WTC11 (cell line): ENCODE data around the gene TMEM151B. TPM values are rescaled to one million over a fixed set of nuclear protein-coding genes. Genes with fewer than 3 reads are reported as not detected.

Experiments used
- ATAC-seq: fragments of 200-7000 bp; cut with Tn5 transposase; 2 replicates; pipeline ENCODE4 v1.10.0; 2021; ENCODE audit warnings: mild to moderate bottlenecking, moderate library complexity
- CTCF ChIA-PET: fragments of 300-600 bp; sonication (Branson Sonifier 250); formaldehyde crosslinking; loops from one replicate; lab custom pipeline; 2021; ENCODE audit warnings: antibody characterized with exemption; lab: Charles Lee
- POLR2A ChIA-PET: fragments of 350-600 bp; sonication (Branson Sonifier 250); formaldehyde crosslinking; loops from one replicate; lab custom pipeline; 2021; ENCODE audit warnings: antibody characterized with exemption; lab: Charles Lee
- DNase-seq: peaks from one replicate; pipeline ENCODE4 v3.0.0; 2021; ENCODE audit warnings: low spot score
- H3K27ac Mint-ChIP-seq: 2 replicates; pipeline ENCODE4 v1.8.0; 2021; ENCODE audit warnings: mixed read lengths
- H3K27me3 Mint-ChIP-seq: 2 replicates; pipeline ENCODE4 v1.8.0; 2021; ENCODE audit warnings: low read depth, mild to moderate bottlenecking, moderate library complexity, mixed read lengths
- H3K36me3 Mint-ChIP-seq: 2 replicates; pipeline ENCODE4 v1.8.0; 2021; ENCODE audit warnings: mixed read lengths
- H3K4me1 Mint-ChIP-seq: 2 replicates; pipeline ENCODE4 v1.8.0; 2022; ENCODE audit warnings: mixed read lengths
- H3K4me3 Mint-ChIP-seq: 2 replicates; pipeline ENCODE4 v1.8.0; 2021; ENCODE audit warnings: mild to moderate bottlenecking, moderate library complexity, mixed read lengths
- H3K9me3 Mint-ChIP-seq: 2 replicates; pipeline ENCODE4 v1.8.0; 2021; ENCODE audit warnings: mixed read lengths
- ELF4 ChIP-seq: sonication (generic); formaldehyde crosslinking; IDR thresholded peaks from 2 replicates; pipeline ENCODE4 v1.8.1; 2022; ENCODE audit warnings: low read depth, mild to moderate bottlenecking, moderate library complexity, missing genetic modification reagents
- GTF2I ChIP-seq: fragments of 250-450 bp; sonication (Bioruptor Pico); conservative IDR thresholded peaks from 2 replicates; pipeline ENCODE4 v1.4.0; 2021; ENCODE audit warnings: mild to moderate bottlenecking
- NFE2L1 ChIP-seq: sonication (generic); formaldehyde crosslinking; IDR thresholded peaks from 2 replicates; pipeline ENCODE4 v1.8.1; 2023; ENCODE audit warnings: missing genetic modification reagents
- PRRX2 ChIP-seq: fragments of 250-450 bp; sonication (Bioruptor Pico); IDR thresholded peaks from 2 replicates; pipeline ENCODE4 v1.8.0; 2021; ENCODE audit warnings: mild to moderate bottlenecking
- SOX15 ChIP-seq: fragments of 250-450 bp; sonication (Bioruptor Pico); IDR thresholded peaks from 2 replicates; pipeline ENCODE4 v1.9.0; 2021; ENCODE audit warnings: mild to moderate bottlenecking
- TEAD4 ChIP-seq: sonication (generic); formaldehyde crosslinking; IDR thresholded peaks from 2 replicates; pipeline ENCODE4 v1.8.0; 2022; ENCODE audit warnings: mild to moderate bottlenecking, missing genetic modification reagents
- ZNF416 ChIP-seq: fragments of 250-450 bp; sonication (Bioruptor Pico); IDR thresholded peaks from 2 replicates; pipeline ENCODE4 v1.9.0; 2021; ENCODE audit warnings: mild to moderate bottlenecking, inconsistent platforms
- total RNA-seq: library from RNA; stranded (reverse); gene quantifications from 3 replicates; pipeline ENCODE4 v1.2.3, GENCODE V29; 2021
- TF ChIP-seq, protein P1 (sequence below): sonication (generic); formaldehyde crosslinking; IDR thresholded peaks from 2 replicates; pipeline ENCODE4 v1.8.0; 2023; ENCODE audit warnings: missing genetic modification reagents
- TF ChIP-seq, protein P2 (sequence below): sonication (generic); formaldehyde crosslinking; IDR thresholded peaks from 2 replicates; pipeline ENCODE4 v1.8.1; 2023; ENCODE audit warnings: mild to moderate bottlenecking, missing genetic modification reagents
- TF ChIP-seq, protein P3 (sequence below): fragments of 250-450 bp; sonication (Bioruptor Pico); IDR thresholded peaks from 2 replicates; pipeline ENCODE4 v1.9.0; 2021; ENCODE audit warnings: moderate library complexity, mild to moderate bottlenecking, inconsistent platforms, borderline replicate concordance
- TF ChIP-seq, protein P4 (sequence below): fragments of 250-450 bp; sonication (Bioruptor Pico); IDR thresholded peaks from 2 replicates; pipeline ENCODE4 v1.9.0; 2021; ENCODE audit warnings: mild to moderate bottlenecking, borderline replicate concordance
- TF ChIP-seq, protein P5 (sequence below): sonication (generic); formaldehyde crosslinking; IDR thresholded peaks from 2 replicates; pipeline ENCODE4 v1.8.1; 2022; ENCODE audit warnings: mild to moderate bottlenecking, missing genetic modification reagents, moderate library complexity, borderline replicate concordance
- TF ChIP-seq, protein P6 (sequence below): sonication (generic); formaldehyde crosslinking; IDR thresholded peaks from 2 replicates; pipeline ENCODE4 v1.8.1; 2023; ENCODE audit warnings: mild to moderate bottlenecking, missing genetic modification reagents, moderate library complexity
- TF ChIP-seq, protein P7 (sequence below): sonication (generic); formaldehyde crosslinking; IDR thresholded peaks from 2 replicates; pipeline ENCODE4 v1.8.1; 2023; ENCODE audit warnings: mild to moderate bottlenecking, missing genetic modification reagents, borderline replicate concordance

Gene TMEM151B
- total RNA-seq, 1 experiment from 2014 or later, result 5.5 TPM

DNA sequence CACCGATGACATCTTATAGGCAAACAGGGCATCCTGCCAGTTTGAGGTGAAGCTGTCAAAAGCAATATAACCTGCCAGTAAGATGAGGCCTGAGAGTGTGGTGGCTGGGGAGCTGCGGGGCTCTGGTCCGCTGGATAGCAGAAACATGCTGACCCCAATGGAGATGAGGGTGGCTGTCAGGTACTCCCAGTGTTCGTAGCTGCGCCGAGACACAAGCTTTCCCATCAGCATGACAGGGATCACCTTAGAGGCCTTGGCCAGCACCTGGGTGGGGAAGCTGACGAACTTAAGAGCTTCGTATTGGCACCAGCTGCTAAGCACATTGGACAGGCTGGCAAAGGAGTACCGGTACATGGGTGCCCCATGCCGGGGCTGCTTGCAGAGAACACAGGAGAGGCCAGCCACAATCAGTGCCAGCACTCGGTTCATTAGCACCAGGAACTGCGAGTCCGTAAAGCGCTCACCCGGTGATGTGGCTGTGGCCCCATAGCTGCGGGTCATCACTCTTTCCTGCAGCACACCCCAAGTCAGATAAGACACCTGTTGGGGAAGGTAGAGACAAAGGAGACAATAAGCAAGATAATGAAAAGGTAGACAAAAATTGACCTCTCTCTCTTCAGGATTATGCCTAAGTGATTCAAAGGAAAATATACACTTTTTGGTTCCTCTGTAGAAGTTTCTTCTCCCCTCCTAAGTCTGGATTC, 15.0 kb upstream of the TMEM151B start (continued):
- TF ChIP-seq, protein P1, sequence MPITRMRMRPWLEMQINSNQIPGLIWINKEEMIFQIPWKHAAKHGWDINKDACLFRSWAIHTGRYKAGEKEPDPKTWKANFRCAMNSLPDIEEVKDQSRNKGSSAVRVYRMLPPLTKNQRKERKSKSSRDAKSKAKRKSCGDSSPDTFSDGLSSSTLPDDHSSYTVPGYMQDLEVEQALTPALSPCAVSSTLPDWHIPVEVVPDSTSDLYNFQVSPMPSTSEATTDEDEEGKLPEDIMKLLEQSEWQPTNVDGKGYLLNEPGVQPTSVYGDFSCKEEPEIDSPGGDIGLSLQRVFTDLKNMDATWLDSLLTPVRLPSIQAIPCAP, result no peak
- TF ChIP-seq SOX15 (CRISPR knock-in tag), result no peak
- TF ChIP-seq, protein P2, sequence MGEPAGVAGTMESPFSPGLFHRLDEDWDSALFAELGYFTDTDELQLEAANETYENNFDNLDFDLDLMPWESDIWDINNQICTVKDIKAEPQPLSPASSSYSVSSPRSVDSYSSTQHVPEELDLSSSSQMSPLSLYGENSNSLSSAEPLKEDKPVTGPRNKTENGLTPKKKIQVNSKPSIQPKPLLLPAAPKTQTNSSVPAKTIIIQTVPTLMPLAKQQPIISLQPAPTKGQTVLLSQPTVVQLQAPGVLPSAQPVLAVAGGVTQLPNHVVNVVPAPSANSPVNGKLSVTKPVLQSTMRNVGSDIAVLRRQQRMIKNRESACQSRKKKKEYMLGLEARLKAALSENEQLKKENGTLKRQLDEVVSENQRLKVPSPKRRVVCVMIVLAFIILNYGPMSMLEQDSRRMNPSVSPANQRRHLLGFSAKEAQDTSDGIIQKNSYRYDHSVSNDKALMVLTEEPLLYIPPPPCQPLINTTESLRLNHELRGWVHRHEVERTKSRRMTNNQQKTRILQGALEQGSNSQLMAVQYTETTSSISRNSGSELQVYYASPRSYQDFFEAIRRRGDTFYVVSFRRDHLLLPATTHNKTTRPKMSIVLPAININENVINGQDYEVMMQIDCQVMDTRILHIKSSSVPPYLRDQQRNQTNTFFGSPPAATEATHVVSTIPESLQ (CRISPR knock-in tag), result no peak
- peak; percentile 82; the same call in 1 of the 2 replicates for TF ChIP-seq PRRX2
- peak; percentile 85 for TF ChIP-seq ZNF416 (CRISPR knock-in tag)
- TF ChIP-seq GTF2I, result no peak

DNA sequence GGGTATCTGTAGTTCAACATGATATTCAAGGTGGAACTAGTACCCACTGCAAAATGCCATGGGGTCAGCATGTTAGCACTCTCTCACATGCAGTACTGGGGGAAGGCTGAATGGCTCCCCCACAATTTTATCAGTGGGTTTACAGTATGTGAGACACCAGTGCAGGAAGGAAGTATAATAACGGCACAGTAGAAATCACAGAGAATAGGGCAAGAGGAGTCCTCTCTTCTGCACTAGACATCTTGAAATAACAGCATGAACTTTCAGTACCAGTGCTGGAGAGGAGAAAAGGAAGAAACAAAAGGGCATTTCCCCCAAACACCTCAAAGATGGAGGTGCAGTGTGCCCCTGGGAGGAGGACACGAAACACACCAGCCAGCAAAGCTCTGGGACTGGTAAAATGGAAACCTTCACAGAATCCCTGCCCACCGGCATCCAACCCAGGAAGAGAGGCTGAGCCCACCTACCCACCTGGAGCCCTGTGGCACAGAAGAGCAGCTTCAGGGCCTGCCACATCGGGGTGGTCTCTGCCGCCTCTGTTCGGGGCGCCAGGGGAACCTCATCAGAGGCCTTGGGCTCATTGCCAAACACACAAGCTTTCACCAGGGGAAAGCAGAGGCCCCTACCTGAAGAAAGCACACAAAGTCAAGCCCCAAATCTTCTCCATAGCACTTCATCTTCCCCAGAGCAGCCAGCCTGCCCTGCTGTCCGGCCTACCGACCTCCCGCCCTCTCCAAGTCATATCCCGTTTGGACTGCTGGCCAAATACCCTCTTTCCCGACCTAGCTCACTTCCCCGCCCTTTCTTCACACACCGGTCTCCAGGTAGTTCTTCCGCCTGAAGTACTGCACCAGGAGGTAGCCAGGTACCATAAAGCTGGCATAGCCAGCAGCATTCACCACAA, 14.1 kb upstream of the TMEM151B start:
- Mint-ChIP-seq H3K27ac (peak overlapping the region; percentile 87), H3K36me3 (peaks cover 47% of the 10 kb centered on the region)
- no peak for DNase-seq

More for the DNA sequence above, 14.1 kb upstream of the TMEM151B start:
- peak; percentile 1 for ATAC-seq
- Mint-ChIP-seq H3K9me3 (no peaks in the 10 kb centered on the region), H3K4me3 (peak overlapping the region; percentile 83), H3K4me1 (peaks cover 32% of the 10 kb centered on the region), H3K27me3 (no peaks in the 10 kb centered on the region)
- ChIA-PET CTCF (interaction anchor here (0.6 to 4.4 kb wide), 40 partner anchors 9 to 627 kb away, joined by 3 to 76 read pairs (median 5); partner anchors contain the start of genes AARS2, HSP90AB1, SLC29A1 and TMEM151B), POLR2A (interaction anchor here (0.5 to 3.7 kb wide), 21 partner anchors 9 to 329 kb away, joined by 3 to 83 read pairs (median 4); partner anchors contain the start of genes AARS2, CDC5L, HSP90AB1 and SLC29A1)
- TF ChIP-seq, protein P3, sequence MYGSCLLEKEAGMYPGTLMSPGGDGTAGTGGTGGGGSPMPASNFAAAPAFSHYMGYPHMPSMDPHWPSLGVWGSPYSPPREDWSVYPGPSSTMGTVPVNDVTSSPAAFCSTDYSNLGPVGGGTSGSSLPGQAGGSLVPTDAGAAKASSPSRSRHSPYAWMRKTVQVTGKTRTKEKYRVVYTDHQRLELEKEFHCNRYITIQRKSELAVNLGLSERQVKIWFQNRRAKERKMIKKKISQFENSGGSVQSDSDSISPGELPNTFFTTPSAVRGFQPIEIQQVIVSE, result no peak
- TF ChIP-seq NFE2L1 (CRISPR knock-in tag) (no peak), TEAD4 (no peak), ELF4 (CRISPR knock-in tag) (no peak), PRRX2 (0 out of 2 replicates have a peak, but pooled peaks have one; percentile 9)
- TF ChIP-seq, protein P4, sequence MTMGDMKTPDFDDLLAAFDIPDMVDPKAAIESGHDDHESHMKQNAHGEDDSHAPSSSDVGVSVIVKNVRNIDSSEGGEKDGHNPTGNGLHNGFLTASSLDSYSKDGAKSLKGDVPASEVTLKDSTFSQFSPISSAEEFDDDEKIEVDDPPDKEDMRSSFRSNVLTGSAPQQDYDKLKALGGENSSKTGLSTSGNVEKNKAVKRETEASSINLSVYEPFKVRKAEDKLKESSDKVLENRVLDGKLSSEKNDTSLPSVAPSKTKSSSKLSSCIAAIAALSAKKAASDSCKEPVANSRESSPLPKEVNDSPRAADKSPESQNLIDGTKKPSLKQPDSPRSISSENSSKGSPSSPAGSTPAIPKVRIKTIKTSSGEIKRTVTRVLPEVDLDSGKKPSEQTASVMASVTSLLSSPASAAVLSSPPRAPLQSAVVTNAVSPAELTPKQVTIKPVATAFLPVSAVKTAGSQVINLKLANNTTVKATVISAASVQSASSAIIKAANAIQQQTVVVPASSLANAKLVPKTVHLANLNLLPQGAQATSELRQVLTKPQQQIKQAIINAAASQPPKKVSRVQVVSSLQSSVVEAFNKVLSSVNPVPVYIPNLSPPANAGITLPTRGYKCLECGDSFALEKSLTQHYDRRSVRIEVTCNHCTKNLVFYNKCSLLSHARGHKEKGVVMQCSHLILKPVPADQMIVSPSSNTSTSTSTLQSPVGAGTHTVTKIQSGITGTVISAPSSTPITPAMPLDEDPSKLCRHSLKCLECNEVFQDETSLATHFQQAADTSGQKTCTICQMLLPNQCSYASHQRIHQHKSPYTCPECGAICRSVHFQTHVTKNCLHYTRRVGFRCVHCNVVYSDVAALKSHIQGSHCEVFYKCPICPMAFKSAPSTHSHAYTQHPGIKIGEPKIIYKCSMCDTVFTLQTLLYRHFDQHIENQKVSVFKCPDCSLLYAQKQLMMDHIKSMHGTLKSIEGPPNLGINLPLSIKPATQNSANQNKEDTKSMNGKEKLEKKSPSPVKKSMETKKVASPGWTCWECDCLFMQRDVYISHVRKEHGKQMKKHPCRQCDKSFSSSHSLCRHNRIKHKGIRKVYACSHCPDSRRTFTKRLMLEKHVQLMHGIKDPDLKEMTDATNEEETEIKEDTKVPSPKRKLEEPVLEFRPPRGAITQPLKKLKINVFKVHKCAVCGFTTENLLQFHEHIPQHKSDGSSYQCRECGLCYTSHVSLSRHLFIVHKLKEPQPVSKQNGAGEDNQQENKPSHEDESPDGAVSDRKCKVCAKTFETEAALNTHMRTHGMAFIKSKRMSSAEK, result 0 out of 2 replicates have a peak, but pooled peaks have one; percentile 18
- TF ChIP-seq, protein P5, sequence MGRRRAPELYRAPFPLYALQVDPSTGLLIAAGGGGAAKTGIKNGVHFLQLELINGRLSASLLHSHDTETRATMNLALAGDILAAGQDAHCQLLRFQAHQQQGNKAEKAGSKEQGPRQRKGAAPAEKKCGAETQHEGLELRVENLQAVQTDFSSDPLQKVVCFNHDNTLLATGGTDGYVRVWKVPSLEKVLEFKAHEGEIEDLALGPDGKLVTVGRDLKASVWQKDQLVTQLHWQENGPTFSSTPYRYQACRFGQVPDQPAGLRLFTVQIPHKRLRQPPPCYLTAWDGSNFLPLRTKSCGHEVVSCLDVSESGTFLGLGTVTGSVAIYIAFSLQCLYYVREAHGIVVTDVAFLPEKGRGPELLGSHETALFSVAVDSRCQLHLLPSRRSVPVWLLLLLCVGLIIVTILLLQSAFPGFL (CRISPR knock-in tag), result no peak
- TF ChIP-seq, protein P6, sequence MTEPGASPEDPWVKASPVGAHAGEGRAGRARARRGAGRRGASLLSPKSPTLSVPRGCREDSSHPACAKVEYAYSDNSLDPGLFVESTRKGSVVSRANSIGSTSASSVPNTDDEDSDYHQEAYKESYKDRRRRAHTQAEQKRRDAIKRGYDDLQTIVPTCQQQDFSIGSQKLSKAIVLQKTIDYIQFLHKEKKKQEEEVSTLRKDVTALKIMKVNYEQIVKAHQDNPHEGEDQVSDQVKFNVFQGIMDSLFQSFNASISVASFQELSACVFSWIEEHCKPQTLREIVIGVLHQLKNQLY, result no peak
- TF ChIP-seq, protein P7, sequence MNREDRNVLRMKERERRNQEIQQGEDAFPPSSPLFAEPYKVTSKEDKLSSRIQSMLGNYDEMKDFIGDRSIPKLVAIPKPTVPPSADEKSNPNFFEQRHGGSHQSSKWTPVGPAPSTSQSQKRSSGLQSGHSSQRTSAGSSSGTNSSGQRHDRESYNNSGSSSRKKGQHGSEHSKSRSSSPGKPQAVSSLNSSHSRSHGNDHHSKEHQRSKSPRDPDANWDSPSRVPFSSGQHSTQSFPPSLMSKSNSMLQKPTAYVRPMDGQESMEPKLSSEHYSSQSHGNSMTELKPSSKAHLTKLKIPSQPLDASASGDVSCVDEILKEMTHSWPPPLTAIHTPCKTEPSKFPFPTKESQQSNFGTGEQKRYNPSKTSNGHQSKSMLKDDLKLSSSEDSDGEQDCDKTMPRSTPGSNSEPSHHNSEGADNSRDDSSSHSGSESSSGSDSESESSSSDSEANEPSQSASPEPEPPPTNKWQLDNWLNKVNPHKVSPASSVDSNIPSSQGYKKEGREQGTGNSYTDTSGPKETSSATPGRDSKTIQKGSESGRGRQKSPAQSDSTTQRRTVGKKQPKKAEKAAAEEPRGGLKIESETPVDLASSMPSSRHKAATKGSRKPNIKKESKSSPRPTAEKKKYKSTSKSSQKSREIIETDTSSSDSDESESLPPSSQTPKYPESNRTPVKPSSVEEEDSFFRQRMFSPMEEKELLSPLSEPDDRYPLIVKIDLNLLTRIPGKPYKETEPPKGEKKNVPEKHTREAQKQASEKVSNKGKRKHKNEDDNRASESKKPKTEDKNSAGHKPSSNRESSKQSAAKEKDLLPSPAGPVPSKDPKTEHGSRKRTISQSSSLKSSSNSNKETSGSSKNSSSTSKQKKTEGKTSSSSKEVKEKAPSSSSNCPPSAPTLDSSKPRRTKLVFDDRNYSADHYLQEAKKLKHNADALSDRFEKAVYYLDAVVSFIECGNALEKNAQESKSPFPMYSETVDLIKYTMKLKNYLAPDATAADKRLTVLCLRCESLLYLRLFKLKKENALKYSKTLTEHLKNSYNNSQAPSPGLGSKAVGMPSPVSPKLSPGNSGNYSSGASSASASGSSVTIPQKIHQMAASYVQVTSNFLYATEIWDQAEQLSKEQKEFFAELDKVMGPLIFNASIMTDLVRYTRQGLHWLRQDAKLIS (CRISPR knock-in tag), result no peak
